Activated CD8-positive, alpha-beta memory T cell treated with anti-CD3 and anti-CD28 coated beads, Interleukin-2, amount 50 U/mL, for 1 hour (primary cell): ENCODE measurements around the gene RLBP1.

Experiments used
- DNase-seq: peaks from one replicate; pipeline ENCODE4 v3.0.0-alpha.2; 2020; ENCODE audit errors: extremely low read depth

The RLBP1 gene

DNA sequence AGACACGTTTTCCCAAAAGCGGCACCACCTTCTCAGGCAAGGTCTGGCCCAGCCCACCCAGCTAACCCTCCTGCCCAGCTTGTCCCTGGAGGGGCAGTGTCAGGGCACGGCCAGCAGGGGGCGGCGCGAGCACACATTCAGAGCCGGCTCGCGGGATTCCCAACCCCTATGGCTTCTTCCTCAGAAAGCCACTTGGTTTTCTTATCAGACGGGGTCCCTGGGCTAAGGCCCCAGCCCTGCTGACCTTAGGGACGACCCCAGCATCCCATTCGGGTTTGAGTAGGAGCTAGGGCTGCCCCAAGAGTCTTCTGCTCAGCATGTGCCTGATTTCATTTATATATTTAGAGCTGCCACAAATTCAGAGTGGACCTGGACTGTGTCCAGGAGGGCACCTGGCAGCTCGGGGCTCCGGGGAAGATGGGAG is 14.5 kb downstream of the RLBP1 start:
- peak; percentile 7 for DNase-seq

DNA sequence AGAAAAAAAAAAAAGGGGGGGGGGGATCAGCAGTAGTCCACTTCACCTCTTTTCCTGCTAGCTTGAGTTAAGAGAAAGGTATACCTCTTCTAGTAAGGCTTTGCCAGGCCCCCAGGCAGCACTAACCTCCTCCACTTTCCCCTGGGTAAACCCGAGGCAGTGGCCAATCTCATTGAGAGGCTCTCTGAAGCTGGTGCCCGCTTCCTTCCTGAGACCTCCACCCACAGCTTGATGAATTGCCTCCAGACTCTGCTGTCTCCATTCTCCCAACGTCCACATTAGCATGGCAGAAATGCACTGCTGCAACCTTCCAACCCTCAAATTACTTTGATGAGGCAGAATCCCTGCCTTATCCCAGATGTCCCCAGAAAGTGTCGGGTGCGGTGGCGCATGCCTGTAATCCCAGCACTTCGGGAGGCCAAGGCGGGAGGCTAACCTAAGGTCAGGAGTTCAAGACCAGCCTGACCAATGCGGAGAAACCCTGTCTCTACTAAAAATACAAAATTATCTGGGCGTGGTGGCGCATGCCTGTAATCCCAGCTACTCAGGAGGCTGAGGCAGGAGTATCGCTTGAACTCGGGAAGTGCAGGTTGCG is 15.3 kb downstream of the RLBP1 start:
- no peak for DNase-seq

DNA sequence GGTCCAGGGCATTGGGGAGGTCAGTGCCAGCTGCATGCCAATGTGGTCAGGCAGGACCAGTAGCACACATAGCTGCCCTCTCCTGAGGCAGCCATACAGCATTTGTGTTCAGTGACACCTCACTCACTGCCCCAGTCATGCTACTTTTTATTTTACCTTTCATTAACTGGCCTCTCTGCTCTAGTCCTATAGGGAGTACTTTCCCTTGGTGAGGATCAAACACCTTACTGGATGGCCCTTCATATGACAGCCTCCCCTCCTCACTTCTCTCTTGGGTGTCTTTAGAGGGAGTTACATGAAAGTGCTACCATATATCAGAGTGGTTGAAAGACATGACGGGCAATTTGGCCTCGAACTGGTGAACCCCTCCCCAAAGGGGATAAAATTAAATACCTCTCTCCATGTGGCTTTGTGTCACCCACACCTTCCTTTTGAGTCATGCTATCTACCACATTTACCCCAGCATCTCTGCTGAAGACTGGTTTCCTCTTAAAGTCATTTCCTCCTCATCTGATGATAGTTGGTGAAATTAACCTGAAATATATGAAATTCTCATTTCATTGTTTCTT is 17.6 kb downstream of the RLBP1 start:
- no peak for DNase-seq

DNA sequence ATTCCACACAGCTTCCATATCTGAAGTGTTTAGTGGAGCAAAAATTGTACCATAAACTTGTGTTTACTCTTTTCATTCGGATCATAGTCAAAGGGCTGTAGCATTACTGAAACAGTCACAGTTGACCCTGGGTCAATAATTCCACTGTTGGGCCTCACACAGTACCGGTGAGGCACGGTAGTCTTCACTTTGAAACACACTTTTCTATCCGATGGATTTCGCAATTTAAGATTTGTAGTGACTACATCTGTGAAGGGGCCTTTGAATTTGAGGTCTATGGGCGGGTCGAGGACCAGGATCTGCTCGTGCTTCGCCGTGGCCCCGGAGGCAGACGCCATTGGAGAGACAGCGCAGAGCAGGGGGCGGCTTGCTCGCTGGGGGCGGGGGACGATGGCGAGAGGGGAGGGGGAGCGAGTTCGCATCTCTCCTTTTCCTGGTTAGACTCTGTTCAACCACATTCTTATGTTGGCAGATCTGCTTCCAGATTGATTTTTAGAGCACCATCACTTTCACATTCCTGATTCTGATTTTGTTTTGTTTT is 19.8 kb downstream of the RLBP1 start:
- no peak for DNase-seq

DNA sequence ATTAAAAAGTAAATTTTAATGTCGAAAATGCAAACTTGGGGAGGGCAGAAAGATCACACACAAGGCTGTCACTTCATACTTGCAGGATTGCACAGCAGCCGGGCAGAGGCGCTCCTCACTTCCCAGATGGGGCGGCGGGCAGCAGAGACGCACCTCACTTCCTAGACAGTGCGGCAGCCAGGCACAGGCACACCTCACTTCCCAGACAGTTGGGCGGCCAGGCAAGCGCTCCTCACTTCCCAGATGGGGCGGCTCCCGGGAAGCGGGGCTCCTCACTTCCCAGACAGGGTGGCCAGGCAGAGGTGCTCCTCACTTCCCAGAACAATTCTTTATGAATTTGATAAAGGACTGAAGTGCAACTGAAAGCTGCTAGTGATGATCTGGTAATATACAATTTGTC is 21.2 kb downstream of the RLBP1 start:
- DNase-seq = no peak

DNA sequence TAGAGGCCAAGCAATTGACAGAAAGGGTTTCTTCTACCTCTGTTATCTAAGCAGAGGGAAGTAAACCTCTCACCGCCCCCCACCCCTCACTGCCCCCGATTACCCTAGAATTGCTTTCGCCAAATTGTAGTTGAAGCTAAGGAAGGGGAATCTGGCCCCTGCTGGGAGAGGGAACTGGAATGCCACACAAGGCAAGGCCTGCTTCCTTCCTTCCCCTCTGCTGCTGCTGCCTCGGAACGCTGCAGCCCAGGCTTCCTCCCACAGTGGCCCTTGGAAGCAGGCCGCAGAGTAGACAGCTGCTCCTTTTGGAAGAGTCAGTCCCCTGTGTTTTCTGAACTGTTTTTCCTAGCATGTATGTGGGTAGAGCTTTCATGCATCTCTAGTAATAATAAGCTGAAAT is 21.6 kb downstream of the RLBP1 start:
- DNase-seq = no peak

DNA sequence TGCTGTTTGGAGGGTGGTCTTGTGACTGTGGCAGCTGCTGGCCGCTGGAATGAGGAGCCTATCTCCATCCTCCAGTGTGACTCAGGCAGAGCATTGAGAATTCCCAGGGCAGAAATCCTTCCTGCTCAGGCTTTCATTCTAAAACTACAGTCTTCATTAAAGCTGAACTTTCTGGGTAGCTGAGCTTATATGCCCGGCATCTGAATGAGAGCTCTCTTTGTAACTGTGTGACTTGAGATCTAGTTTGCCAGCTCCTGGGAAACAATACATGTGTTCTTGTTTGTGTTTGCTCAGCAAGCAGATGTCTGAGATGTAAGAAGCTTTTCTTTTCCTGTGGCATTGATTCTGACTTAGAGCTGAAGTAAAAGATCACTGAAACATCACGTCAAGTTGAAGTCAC is 22.4 kb downstream of the RLBP1 start:
- no peak for DNase-seq

DNA sequence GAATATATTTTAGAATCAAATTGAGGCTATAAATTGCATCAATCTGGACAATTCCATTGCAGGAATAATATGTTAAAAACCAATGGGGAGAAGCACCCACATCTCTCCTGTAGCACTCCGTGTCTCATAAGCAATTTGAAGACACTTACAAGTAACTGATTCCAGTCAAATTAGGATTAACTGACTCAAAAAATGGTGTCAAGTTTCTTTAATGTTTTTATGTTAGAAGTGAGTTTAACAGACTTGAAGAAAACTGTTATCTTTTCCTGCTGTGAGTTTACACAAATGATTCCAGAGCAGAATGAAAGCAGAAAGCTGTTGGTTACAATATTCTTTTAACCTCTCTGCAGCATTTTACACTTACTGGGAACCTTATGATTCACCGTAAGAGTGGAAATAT is 23.2 kb downstream of the RLBP1 start:
- DNase-seq = no peak

DNA sequence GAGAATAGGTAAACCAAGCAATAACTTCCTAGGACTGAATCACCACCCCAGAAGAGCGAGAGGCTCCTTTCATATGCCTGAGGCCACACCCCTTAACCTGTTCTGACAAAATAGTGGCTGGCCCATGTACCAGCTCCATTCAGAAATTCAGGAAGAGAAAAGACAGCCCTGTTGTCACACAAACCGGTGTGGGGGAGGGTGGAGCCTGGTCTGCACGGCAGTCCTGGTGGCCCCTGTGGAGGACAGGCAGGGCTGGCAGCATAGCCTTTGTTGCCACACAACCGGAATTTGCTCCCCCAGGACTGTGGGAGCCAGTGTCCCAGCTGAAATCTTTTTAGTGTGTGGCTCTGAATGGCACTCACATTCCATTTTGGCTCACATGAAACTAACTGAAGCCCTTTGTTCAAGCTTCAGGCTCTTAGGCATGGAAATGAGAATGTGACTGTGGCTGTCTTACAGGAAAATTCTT is 23.8 kb downstream of the RLBP1 start:
- no peak for DNase-seq

DNA sequence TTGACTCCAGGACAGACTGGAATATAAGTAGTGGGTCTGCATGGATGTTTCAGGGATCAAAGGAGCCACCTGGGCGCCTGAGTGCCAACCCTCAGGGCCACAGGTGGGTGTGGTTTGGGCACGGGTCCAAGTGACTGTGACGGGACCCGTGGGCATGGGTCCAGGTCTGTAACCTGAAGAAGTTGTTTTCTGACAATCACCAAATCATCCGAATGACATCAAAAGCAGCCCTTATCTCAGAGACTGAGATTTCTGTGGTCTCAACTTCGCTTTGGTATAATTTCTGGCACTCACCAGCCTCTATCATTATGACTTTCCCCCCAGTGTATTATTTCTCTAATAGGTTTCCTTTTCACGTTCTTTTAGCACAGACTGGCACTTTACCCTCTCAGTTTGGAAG is 24.4 kb downstream of the RLBP1 start:
- DNase-seq = no peak

DNA sequence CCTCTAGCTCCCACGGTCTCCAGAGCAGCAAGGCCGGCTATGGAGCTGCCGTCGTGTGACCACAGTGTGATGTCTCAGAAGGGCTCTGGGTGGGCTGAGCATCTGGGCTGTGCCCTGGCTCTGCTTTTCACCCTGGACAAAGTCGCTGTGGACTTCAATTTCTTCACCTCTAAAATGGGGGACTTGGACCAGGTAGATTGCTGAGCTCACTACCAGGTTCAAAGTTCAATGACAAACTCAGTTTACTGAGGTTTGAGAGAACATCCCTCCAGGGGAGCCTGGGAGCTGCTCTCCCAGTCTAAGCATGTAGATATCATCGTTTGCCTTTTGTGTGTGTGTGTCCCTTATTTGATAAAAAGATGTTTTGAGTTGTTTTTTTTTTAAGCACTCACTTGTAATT is 25.1 kb downstream of the RLBP1 start:
- DNase-seq = no peak

DNA sequence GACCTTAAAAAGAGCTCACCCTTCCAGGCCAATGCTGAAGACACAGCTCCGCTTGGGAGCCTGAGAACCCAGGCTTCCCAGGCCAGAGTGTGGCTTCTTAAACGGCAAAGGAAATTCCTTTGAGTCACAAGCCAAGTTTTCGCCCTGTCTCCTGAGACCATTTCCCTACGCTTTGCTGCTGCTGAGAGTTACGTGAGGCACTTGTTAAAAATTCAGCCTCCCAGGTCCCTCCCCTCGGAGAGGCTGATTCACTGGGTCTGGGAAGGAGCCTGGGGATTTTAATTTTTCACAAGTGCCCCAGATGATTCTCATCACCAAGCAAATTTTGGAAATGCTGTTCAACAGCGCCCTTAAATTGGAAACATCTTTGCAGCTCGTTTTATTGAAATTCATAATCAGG is 25.5 kb downstream of the RLBP1 start:
- no peak for DNase-seq

DNA sequence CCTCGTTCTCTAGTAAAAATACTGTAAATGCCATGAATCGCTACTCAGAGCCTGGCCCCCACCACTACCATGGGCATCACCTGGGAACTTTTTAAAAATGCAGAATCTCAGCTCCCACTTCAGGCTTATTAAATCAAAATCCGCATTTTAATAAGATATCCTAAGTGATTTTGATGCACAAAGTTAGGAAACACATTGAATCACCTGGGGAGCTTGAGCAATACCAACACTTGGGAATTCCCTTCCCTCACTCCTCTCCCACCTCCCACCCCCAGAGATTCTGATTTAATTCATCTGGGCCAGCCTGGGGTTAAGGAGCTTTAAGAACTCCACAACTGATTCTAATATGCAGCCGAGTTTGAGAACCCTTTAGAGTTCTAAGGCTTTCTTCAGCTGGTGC is 26.8 kb downstream of the RLBP1 start:
- no peak for DNase-seq

DNA sequence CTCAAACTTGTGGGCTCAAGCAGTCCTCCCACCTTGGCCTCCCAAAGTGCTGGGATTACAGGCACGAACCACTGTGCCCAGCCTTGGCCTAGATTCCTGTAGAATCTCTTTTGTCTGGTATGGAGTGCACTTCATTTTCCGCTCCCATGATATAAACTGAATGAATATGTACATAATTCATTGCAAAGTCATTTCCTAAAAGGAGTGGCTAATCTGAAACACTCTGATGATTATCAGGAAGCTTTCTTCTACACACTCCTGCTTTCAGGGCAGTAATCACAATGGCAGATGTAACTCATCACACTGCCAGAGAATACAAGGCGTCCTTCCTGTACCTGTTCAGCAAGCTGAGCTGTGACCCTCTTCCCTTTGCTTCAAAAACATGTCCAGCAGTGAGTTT is 28.6 kb downstream of the RLBP1 start:
- no peak for DNase-seq

DNA sequence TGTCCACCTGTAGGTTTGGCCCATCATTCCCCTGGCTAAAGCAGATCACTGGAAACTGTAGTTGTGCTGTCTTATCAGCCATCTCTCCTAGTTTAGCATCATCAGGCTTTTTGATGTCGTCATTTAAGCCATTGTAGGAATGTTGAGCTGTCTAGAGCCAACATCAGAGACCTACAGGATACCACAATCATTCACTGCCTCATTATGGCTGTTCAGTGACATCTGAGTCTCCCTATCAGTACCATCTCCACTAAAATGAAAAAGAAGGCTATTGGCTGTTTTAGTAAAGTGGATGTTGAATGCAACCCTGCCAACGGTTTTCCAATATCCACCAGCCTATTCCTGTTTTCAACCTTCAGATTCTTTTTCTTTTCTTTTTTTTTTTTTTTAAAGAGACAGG is 29.2 kb downstream of the RLBP1 start:
- no peak for DNase-seq

DNA sequence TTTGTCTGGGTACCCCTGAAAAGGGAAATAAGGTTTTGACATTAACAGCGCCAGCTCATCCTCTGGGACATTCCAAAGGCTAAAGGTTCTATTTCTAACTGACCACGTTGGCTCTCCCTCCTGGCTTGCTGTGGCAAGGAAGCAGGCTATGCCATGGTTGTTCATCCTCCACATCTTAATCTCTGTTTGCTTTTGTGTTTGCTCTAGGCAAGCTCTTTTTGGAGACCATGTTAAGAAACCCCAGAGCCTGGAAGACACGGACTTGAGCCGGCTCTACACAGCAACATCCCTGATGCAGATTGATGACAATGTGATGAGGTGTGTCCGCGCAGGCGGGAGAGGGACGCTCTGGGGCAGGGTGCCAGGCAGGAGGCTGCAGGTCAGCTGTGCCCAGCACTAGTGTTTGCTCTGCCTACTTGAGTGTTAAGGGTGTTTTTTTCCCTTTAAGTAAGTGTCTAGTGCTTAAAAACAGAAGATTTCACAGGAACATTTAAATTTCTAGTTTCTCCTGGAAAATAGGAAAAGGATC is 33.3 kb downstream of the RLBP1 start:
- no peak for DNase-seq

DNA sequence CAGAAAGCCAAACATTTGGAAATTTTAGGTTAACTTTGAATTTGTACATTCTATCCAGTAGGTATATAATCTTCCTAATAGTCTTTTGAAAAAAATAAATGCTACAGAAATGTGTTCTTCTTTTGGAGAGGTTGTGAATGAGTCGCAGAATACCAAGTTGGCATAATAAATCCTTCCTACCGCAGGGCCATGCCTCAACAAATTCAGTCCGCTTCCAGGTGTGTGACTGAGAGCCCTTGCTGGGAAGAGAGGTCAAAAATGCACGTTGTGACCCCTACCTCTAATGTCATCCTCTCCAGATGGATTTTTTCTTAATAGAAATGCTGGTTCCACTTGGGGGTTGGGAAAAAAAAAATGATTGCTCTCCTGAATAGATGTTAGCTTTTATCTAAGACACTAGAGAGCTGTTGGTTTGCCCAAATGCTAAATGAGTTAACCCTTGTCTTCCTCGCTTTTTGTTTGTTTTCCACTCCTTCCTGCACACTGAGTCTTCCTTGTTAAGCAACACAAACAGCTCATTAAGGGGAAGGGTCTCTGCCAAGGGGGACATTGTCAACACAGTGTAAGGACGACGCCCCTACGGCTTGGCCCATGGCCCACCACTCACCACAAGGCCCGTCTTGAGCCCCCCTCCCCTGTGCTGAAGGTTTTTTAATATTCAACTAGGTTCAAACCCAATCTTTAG is 33.9 kb downstream of the RLBP1 start:
- DNase-seq = no peak

DNA sequence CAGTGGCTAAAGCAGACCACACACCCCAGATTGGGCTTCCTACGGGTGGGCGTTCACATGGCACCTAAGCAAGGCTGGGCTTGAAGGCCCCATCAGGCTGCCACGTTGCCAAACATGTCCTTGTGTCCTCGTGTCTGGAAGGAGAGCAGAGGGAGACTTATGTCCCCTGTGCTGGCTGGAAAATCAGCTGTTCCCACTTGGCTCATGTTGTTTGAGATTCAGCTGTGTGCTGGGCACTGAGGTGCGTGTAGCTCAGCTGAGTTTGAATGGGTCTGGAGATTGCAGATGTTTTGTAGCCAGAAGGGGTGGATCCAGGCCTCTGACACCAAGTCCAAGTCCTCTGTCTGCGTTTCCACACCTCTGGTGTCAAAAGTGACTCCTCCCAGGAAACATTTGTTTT is 34.6 kb downstream of the RLBP1 start:
- no peak for DNase-seq

DNA sequence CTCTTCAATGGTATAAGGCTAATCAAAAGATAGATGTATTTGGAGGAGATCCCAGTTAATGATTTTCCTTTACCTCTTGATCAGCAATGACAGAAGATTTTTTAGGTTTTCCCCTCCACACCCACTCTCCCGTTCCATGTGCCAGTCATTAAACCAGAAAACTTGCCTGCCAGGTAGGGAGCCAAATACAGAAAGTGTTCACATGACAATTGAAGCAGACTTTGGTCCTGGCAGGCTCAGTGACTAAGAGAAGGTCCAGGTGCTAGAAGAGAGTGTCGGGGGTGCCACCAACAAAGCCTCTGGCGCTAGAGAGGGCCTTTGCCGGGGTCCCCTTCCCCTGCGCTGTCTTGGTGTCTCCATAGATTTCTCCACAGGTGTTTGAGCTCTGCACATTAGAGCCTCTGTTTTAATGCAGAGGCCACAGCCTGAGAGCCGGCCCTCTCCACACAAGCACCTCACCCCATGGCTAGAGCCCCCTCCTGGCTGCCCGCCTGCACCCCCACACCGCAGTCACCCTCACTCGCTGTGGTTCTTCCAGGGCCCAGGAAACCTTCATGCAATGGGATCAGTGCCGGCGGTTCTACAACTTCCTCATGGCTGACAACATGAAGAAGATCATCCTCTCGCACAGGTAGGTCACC is 36.4 kb downstream of the RLBP1 start:
- no peak for DNase-seq

DNA sequence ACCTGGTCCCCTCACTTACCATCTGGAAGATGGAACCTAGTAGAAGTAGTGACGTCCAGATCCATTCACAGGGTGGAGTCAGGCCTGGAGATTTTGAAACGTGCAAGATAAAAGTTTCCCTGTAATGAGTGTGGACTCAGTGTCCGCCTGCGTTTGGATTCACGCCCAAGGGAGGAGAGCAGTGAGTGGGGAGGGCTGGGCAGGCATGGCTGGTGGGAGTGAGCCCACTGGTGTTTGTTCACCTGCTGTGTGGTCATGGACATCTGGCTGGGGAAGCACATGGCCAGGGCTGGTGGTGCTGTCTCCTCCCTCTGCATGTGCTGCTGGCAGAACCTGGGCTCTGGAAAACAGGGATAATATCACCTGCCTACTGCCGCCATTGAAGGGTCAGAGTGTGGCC is 37.0 kb downstream of the RLBP1 start:
- no peak for DNase-seq

DNA sequence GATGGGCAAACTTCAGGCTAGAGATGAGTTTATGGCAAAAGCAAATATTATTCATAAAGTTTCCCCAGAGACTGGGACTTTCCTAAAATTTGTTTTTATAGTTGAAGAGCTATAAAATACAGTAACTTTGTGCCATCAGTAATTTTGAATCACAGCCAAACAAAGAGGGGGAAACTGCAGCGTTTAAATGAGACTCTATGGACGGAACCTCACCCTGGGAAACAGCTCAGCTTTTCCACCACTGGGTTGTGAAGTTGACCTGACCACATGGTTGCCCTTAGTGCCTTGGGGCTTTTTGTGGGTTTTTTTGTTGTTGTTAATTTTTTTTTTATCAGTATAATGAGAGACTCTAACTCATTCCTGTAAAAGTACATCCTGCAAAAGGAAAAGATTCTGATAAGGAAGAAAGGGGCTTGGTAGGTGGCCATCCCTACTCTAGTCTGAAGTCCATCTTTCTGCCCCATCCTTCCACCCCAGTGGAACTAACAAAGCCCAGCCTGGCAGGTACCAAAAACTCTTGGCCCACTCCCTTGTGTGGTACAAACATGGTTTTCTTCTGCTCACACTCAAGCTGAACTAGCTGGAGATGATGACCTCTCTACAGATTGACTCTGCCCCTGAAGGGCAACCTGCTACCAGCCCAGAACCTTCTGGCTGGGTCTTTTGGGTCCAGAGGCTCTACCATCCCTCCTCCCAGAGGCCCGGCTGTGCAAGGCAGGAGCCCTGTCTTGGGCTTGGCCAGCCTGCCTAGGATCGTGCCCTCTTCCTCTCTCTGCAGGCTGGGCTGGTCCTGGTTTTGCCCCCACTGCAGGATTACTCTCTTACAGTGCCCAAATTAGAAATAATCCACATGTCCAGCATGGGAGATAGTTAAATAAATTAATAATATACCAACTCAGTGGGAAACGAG is 41.2 kb downstream of the RLBP1 start:
- no peak for DNase-seq
